GM18511 (cell line): ENCODE results near the gene NCOA3.
"Not testable (repeated sequence)": the region's sequence is repeated elsewhere in the genome, so short reads cannot be mapped to it uniquely, and the experiment has no call there.

Experiments used
- ATAC-seq: cut with Tn5 transposase; IDR thresholded peaks from one replicate; pipeline ENCODE4 v1.9.1; 2021; ENCODE audit warnings: mild to moderate bottlenecking, moderate library complexity; ENCODE audit not compliant: unreplicated experiment

The NCOA3 gene

DNA sequence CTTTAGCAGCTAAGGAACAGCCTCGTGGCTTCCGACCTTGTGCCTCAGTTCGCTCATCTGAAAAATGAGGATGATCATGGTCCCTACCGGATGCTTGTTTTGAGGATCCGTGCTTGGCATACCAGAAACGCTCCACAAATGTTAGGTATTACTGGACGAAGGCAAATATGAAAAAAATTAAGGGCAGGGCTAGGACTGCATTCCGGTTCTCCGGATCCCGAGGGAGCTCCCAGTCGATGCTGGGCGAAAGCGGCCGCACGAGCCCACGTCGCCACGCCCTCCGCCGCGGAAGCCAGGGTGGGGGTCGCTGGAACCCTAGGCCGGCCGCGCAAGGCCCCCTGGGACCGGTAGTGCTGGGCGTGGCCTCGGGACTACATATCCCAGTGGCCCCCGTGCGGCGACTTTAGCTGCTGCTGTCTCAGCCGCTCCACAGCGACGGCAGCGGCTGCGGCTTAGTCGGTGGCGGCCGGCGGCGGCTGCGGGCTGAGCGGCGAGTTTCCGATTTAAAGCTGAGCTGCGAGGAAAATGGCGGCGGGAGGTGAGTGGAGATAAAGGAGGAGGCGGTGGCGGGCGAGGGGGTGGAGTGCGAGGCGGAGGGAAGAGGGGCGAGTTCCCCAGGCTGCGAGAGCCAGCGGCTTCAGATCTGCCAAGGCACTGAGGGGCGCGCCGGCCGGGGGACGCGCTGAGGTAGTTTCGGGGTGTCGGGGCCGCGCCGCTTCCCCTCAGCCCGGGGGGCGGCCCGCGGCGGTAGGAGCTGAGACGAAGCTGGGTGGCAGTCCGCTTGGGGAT lies at the start of gene NCOA3:
TSS of gene NCOA3 (plus strand) at position 406 of the 789 bp plus-strand sequence. CDS start 120,361 bp downstream, outside the sequence.
- peak; percentile 84 for ATAC-seq

DNA sequence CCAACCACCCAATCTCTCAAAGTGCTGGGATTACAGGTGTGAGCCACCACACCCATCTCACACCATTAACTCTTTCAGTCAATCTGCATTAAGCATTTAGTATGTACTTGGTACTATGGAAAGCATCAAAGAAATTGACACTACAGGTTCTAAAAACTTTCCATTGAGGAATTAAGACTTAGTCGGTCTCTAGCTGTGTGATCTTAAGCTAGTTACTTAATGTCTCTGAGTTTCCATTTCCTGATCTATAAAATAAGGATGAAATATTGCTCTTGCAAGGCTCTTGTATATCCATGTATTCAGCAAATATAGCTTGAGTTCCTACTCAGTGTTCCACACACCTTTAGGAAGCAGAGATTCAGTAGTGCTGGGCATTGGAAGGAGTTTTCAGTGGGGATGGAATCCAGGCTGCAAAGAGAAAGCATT lies 48.9 kb upstream of the NCOA3 start:
- no peak for ATAC-seq

DNA sequence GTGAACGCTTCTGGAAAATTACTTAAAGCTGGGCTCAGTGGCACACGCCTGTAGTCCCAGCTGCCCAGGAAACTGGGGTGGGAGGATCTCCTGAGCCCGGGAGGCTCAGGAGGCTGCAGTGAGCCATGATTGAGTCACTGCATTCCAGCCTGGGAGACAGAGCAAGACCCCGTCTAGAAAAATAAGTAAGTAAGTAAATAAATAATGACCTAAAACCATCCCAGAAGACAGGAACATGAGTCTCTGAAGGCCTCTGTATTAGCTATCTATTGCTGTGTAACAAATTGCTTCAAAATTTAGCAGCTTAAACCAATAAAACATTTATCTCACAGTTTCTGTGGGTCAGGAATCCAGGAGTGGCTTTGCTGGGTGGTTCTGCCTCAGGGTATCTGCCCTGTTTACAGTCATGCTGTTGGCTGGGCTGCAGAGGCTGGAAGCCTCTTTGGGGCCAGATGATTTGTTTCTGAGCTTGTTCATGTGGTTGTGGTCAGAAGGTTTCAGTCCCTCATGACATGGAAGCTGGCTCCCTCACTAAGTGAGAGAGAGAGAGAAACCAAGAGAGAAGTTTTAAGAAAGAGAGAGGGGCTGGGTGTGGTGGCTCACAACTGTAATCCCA lies 48.4 kb upstream of the NCOA3 start:
- ATAC-seq: peak; percentile 92

DNA sequence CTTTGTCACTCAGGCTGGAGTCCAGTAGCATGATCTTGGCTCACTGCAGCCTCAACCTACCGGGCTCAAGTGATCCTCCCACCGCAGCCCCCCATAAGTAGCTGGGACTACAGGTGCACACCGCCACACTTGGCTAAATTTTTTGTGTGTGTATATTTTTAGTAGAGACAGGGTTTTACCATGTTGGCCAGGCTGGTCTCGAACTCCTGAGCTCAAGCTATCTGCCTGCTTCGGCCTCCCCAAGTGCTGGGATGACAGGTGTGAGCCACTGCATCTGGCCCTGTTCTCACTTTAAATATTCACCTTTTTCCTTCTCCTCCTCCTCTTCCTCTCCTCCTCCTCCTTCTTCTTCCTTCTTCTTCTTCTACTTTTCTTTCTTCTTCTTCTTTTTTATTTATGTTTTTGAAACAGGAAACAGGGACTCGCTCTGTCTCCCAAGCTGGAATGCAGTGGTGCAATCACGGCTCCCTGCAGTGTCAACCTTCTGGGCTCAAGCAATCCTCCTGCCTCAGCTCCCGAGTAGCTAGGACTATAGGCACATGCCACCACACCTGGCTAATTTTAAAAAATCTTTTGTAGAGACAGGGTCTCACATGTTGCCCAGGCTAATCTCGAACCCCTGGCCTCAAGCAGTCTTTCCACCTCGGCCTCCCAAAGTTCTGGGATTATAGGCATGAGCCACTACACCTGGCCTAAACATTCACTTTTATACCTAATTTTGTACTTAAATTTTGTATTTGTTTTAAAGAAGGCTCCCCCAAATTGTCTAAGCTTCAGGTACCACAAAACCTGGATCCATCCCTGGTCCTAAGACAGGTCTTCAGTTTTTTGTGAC lies 47.2 kb upstream of the NCOA3 start:
- no peak for ATAC-seq

DNA sequence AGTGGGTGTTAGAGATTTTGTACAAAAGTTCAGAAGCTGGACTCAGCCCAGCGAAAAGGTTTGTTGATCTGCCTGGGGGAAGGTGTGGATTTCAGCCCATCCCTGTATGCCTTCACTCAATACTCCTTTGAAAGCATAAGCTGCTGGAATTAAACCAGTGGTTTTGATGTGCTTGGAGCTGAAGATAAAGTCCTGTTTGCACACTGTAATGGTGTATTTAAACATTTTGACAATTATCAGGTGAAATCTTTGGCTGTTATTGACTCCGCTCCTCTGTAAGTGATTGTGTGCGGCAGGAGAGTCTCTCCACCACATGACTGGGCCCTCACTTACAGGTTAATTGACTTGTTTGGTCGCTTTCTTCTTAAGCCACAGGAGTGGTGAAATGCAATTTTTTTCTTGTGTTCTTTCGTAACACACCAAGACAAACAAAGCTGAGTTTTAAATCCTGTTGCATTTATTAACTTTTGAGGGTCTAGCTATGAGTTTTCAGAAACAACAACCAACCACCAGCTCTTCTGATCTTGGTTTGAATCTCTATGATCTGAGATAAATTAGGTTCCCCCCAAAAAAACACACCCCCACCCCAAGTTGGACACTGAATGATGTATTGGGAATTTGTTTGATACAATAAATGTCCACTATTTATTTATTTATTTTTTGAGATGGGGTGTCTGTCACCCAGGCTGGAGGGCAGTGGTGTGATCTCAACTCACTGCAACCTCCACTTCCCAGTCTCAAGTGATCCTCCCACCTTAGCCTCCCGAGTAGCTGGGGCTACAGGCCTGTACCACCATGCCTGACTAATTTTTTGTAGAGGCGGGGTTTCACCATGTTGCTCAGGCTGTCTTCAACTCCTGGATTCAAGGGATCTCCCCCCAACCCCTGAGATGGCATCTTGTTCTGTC lies 46.3 kb upstream of the NCOA3 start:
- ATAC-seq: no peak

DNA sequence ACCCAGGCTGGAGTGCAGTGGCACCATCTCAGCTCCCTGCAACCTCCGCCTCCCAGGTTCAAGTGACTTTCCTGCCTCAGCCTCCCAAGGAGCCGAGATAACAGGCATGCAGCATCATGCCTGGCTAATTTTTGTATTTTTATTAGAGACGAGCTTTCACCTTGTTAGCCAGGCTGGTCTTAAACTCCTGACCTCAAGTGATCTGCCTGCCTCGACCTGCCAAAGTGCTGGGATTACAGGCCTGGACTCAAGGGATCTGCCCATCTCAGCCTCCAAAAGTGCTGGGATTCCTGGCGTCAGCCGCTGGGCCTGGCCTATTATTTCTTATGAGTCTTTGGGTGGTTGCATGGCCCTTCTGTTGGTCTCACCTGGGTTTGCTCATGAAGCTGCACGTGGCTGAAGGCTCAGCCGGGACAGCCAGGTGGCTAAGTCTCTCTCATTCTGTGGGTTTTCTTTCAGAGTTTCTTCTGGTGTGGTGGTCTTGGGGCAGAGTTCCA lies 45.6 kb upstream of the NCOA3 start:
- ATAC-seq: no peak

DNA sequence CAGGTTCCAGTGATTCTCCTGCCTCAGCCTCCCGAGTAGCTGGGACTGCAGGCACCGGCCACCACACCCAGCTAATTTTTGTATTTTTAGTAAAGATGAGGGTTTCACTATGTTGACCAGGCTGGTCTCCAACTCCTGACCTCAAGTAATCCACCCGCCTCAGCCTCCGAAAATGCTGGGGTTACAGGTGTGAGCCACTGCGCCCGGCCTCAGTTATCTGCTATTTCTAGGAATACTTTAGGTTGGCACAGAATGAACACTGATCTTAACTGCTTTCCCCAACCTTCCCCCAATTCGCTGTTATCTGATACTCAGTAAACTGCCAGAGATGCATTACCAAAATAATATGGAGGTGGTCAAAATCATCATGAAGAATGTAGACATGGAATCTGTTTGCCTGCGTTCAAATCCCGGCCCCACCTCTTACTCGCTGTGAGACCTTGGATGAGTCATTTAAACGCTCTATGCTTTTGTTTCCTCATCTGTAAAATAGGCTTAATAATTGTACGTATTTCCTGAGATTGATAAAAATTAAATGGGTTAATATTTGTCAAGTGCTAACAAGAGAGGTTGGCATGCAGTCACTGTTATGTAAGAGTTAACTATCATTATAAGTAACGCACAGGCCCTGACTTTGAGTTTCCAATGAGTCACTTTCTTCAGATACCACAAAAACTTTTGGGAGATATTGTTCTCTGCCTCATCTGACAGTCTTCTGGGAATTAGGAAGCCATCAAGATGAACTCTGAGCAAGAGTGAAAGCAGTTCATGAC lies 44.5 kb upstream of the NCOA3 start:
- ATAC-seq: no peak

DNA sequence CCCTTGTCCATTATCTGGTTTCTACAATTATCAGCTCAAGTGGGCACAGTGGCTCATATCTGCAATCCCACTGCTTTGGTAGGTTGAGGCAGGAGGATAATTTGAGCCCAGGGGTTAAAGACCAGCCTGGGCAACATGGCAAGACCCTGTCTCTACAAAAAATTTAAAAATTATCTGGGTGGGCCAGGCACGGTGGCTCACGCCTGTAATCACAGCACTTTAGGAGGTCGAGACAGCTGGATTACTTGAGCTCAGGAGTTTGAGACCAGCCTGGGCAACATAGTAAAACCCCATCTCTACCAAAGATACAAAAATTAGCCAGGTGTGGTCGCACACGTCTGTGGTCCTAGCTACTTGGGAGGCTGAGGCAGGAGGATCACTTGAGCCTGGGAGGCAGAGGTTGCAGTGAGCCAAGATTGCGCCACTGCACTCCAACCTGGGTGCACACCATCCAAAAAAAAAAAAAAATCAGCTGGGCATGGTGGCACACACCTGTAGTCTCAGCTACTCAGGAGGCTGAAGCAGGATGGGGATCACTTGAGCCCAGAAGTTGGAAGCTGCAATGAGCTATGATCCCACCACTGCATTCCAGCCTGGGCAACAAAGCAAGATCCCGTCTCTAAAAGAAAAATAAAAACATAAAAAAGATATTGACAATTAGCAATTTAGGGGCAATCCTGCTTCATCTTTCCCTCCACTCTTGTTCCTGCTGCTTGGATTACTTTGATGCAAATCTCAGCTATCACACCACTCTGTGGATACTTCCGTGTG lies 43.2 kb upstream of the NCOA3 start:
- ATAC-seq: not testable (repeated sequence)

DNA sequence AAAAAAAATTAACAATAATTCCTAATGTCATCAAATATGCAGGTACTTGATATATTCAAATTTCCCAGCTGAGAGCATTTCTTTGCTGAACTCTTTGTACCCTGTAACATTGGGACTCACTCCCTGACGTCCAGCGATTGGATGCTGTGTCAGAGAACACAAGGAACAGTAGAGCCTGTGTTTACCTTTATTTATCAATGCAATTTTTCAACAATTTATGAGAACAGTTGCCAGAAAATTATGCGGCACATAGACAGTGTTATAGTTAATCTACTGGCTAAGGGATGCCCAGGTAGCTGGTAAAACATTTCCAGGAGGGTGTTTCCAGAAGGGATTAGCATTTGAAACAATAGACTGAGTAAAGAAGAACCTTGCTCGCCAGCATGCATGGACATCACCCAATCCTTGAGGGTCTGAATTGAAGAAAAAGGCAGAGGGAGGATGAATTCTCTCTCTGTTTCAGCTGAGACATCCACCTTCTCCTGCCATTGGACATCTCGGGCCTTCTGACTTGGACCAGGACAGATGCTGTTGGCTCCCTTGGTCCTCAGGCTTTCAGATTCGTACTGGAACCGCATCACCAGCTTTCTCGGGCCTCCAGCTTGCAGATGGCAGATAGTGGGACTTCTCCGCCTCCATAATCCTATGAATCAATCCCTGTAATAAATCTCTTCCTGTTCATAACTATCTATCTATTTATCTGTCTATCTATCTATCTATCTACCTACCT lies 42.2 kb upstream of the NCOA3 start:
- no peak for ATAC-seq

DNA sequence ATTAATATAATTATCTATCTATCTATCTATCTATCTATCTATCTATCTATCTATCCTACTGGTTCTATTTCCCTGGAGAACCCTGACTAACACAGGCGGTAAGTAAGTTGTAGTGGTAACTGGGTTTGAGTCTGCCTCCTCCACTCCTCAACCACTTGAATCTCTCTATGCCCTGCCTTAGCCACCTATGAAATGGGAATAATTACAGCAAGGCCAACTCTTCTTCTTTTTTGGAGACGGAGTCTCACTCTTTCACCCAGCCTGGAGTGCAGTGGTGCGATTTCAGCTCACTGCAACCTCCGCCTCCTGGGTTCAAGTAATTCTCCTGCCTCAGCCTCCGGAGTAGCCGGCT lies 41.0 kb upstream of the NCOA3 start:
- ATAC-seq: not testable (repeated sequence)

DNA sequence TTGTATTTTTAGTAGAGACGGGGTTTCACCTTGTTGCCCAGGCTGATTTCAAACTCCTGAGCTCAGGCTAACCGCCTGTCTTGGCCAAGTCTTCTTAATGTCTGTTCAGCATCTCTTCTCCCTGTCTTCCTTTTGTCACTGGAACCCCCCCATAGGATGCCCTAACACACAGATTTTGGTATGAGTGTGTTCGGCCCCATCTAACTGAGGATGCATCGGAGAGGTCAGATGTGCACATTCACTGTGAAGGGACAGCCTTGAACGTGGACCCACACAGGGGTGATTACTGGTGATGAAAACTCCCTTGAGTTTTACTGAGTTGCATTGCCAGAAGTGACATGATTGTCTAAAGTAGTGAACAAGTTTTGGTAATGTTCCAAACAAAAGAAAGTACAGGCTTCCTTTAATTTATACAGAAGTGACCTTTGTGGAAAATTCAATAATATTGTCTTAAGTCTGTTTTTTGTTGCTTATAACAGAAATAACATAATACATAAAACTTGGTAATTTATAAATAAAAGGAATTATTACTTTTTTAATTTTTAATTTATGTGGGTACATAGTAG lies 40.5 kb upstream of the NCOA3 start:
- ATAC-seq: no peak

DNA sequence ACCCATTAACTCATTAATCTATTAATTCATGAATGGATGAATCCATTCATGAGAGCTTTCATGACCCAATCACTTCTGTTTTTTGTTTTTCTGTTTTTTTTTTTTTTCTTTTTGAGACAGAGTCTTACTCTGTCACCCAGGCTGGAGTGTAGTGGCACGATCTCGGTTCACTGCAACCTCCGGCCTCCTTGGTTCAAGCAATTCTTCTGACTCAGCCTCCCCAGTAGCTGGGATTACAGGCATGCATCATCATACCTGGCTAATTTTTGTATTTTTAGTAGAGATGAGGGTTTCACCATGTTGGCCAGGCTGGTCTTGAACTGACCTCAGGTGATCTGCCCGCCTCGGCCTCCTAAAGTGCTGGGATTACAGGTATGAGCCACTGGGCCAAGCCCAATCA lies 39.8 kb upstream of the NCOA3 start:
- not testable (repeated sequence) for ATAC-seq

DNA sequence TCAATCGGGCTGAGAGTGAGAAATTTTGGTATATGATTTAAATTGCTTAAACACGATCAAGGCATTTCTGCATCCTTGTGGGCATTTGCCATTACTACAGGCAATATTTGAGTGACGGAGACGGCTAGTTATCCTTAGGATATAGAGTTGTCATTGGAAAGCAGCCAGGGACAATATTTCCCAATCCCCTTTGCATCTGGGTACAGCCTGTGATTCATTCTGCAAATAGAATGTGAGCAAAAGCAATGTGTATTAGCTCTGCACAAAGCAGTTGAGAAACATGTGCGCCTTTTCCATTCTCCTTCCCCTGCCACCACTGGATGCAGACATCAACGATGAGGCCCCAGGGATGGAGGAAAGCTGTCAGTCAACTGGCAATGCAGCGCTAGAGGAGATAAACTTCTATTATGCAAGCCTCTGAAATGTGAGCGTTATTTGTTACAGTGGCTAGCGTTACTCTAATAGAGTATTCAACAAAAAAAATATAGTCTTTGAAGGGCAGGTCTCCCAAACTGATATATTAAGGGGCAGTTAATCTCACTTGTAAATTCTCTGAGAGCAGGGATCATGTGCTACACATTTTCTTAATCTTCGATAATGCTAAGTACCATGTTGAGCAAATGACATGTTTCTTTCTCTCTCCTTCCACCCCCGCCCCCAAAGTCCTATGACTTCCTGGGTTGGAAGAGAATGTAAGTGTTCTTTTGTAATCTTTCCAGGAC lies 37.1 kb upstream of the NCOA3 start:
- no peak for ATAC-seq

DNA sequence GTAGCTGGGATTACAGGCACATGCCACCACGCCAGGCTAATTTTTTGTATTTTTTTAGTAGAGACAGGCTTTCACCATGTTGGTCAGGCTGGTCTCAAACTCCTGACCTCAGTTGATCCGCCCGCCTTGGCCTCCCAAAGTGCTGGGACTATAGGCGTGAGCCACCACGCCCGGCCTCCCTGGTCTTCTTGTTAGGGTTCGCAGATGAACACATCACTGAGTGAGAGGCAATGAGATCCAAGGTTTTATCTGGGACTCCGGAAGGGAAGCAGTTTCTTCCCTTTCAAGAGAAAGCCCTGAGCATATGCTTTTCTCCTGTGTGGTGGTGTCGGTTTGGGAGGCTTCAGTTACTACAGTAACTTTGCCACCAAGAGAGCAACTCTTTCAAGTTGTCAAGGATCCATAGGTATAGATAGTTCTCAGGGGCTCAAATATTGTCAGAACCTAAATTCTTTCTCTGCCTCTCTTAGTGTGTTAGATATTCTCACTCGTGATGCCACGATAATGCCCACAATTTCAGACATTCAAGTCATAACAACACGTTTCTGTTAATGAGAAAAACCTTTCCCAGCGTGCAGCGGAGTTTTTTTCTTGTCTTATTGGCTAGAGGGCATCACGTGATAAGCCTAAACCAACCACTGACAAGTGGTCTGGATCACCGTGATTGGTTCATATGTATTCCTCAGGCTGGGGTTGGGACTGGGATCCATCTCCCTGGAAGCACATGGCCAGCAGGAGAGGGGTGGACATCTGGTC lies 36.2 kb upstream of the NCOA3 start:
- ATAC-seq: no peak

DNA sequence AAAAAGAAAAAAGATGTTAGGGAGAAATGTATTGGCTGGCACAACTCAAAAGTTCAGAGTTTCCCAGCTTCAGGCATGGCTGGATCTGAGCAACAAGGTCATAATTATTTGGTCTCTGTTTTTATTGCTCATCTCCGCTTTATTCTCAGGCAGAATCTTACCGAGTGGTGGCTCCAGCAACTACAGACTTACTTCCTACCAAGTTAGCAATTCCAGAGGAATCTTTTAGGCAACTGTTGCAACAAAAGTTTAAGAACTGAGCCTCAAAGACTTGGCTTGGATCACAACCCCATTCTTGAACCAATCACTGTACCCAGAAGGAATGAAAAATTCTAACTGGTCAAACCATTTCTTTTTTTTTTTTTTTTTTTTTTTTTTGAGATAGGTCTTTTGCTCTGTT lies 35.5 kb upstream of the NCOA3 start:
- ATAC-seq: no peak

DNA sequence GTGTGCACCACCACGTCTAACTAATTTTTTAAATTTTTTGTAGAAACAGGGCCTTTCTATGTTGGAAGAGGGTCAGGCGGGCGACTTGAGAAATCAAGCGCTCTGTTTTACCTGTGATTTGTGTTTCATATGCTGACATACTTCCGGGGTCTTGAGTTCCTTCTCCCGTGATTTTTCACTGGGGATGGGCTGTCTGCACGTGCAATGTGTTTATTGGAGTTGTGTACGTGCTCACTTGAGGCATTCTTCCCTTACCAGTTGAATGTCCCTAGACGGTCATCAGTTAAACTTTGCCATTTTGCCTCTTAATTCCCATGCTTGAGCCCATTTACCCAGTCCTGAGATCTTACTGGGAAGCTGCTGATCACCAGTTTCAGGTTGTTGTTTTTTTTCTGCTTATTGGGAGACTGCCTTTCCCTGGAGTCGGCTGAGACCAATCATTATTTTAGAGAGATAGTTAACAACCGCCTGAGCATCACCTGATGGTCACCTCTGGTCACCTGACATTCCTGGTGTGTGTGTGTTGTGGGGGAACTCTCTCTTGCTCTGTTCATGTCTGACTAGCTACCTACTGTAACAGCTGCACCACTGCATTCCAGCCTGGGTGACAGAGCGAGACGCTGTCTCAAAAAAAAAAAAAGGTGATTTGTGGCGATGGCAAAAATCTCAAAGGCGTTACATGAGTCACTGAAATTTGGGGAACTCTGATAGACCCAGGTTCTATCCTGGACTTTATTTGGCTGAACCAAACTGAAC lies 34.8 kb upstream of the NCOA3 start:
- no peak for ATAC-seq
